Keratinocyte (primary cell): Measurements from ENCODE around the gene FIGN. TPM values are rescaled to one million over a fixed set of nuclear protein-coding genes. Genes with fewer than 3 reads are reported as not detected.

Source experiments
- DNase-seq: peaks from one replicate; pipeline ENCODE4 v3.0.0-alpha.2; 2011; ENCODE audit warnings: low read depth, missing footprints, low spot score
- FAIRE-seq: peaks from 2 replicates; lab custom pipeline; 2011; peaks lifted over from hg19 to GRCh38; lab: Jason Lieb, UNC
- H2AFZ ChIP-seq: 2 replicates; pipeline ENCODE4 v1.6.0; 2012; ENCODE audit warnings: low read length, control low read depth, inconsistent platforms; ENCODE audit not compliant: control insufficient read depth
- H3K27ac ChIP-seq: 2 replicates; pipeline ENCODE4 v1.5.1; 2011; ENCODE audit warnings: low read length; ENCODE audit not compliant: control insufficient read depth, insufficient read depth
- H3K27me3 ChIP-seq: 3 replicates; pipeline ENCODE4 v1.6.0; 2011; ENCODE audit warnings: low read length; ENCODE audit not compliant: control insufficient read depth, insufficient read depth; ENCODE audit errors: extremely low read depth
- H3K36me3 ChIP-seq, 2 experiments: 2 replicates in 1 of 2; 3 replicates in 1 of 2; pipeline ENCODE4 v1.5.1; 2011; ENCODE audit warnings: low read length in 2 of 2, mild to moderate bottlenecking in 1 of 2; ENCODE audit not compliant: control insufficient read depth in 2 of 2, insufficient read depth in 2 of 2; ENCODE audit errors: extremely low read depth in 1 of 2
- H3K4me1 ChIP-seq: 3 replicates; pipeline ENCODE4 v1.5.1; 2011; ENCODE audit warnings: low read length; ENCODE audit not compliant: control insufficient read depth, insufficient read depth; ENCODE audit errors: extremely low read depth
- H3K4me2 ChIP-seq: 3 replicates; pipeline ENCODE4 v1.6.0; 2011; ENCODE audit warnings: low read depth, low read length; ENCODE audit not compliant: control insufficient read depth, insufficient read depth; ENCODE audit errors: extremely low read depth
- H3K4me3 ChIP-seq, 3 experiments: fragments of 200-600 bp in 1 of 3; sonication (generic) in 1 of 3; 2 replicates in 2 of 3; 3 replicates in 1 of 3; pipeline ENCODE4 v1.5.1; 2011 to 2016; ENCODE audit warnings: low read length in 3 of 3, mild to moderate bottlenecking in 3 of 3, control low read depth in 2 of 3, inconsistent platforms in 1 of 3, low read depth in 1 of 3, mixed read lengths in 1 of 3, mixed run types in 1 of 3, moderate library complexity in 1 of 3; ENCODE audit not compliant: control insufficient read depth in 2 of 3, insufficient read depth in 2 of 3; ENCODE audit errors: extremely low read depth in 1 of 3
- H3K79me2 ChIP-seq: 2 replicates; pipeline ENCODE4 v1.6.0; 2012; ENCODE audit warnings: low read length; ENCODE audit not compliant: control insufficient read depth, insufficient read depth
- H3K9ac ChIP-seq: 3 replicates; pipeline ENCODE4 v1.6.0; 2011; ENCODE audit warnings: low read length; ENCODE audit not compliant: control insufficient read depth, insufficient read depth; ENCODE audit errors: extremely low read depth
- H3K9me1 ChIP-seq: 3 replicates; pipeline ENCODE4 v1.6.0; 2011; ENCODE audit warnings: low read length; ENCODE audit not compliant: control insufficient read depth, insufficient read depth; ENCODE audit errors: extremely low read depth
- H3K9me3 ChIP-seq: 2 replicates; pipeline ENCODE4 v1.5.1; 2012; ENCODE audit warnings: low read depth, low read length; ENCODE audit not compliant: control insufficient read depth
- H4K20me1 ChIP-seq: 3 replicates; pipeline ENCODE4 v1.6.0; 2011; ENCODE audit warnings: low read length; ENCODE audit not compliant: control insufficient read depth, insufficient read depth; ENCODE audit errors: extremely low read depth
- CTCF ChIP-seq, 3 experiments: IDR thresholded peaks in 1 of 3; conservative IDR thresholded peaks in 1 of 3; optimal IDR thresholded peaks in 1 of 3; 2 replicates in 2 of 3; 3 replicates in 1 of 3; pipeline versions ENCODE3 to v1.5.1; 2011; ENCODE audit warnings: low read length in 3 of 3, mild to moderate bottlenecking in 3 of 3, moderate library complexity in 2 of 3, control low read depth in 1 of 3, inconsistent platforms in 1 of 3; ENCODE audit not compliant: insufficient read depth in 2 of 3; ENCODE audit errors: extremely low read depth in 1 of 3
- EZH2 ChIP-seq: IDR thresholded peaks from one replicate; pipeline ENCODE4 v1.6.1; 2012; ENCODE audit warnings: inconsistent platforms, mild to moderate bottlenecking, low read length, moderate library complexity
- dilution Hi-C: fragments of 300-500 bp; cut with MboI; formaldehyde crosslinking; loops from one replicate; pipeline ENCODE4 v1.7.0; 2020; ENCODE audit warnings: low sequenced_read_pairs; ENCODE audit not compliant: extremely low pct_ligation_motif_present
- polyA plus RNA-seq, 5 experiments: library from polyadenylated mRNA; depleted of rRNA in 3 of 5; stranded (reverse) in 3 of 5; stranded (forward) in 1 of 5; unstranded in 1 of 5; fragments of >200 nt; gene quantifications; 1 replicate in 1 of 5; 2 replicates in 3 of 5; 3 replicates in 1 of 5; pipeline versions ENCODE4 v1.2.1 to v1.2.3, GENCODE V29; 2011 to 2012; ENCODE audit warnings: missing spikeins in 2 of 5, low read depth in 1 of 5, low replicate concordance in 1 of 5

The FIGN gene
- polyA plus RNA-seq, 1 donor (not counting 4 experiments of a cell fraction or from before 2014, with no cell fraction given), result 2.9 TPM

GRCh38 chr2:163708265-163708664 lies 27.5 kb downstream of the FIGN start:
- H3K27me3 ChIP-seq, result no peaks in the 10 kb centered on the region
- dilution Hi-C loops, result no loop called here
- DNase-seq (no peak), FAIRE-seq (no peak)
- H3K36me3 ChIP-seq, result no peaks in the 10 kb centered on the region
- H3K27ac ChIP-seq, result no peak overlapping the region
- no peak overlapping the region for H2AFZ ChIP-seq
- H3K79me2 ChIP-seq, result no peaks in the 10 kb centered on the region
- H4K20me1 ChIP-seq, result no peaks in the 10 kb centered on the region
- H3K9me3 ChIP-seq, result no peaks in the 10 kb centered on the region
- H3K4me3 ChIP-seq, result no peak overlapping the region
- H3K4me1 ChIP-seq, result no peaks in the 10 kb centered on the region
- no peak for TF ChIP-seq EZH2
- TF ChIP-seq CTCF (optimal IDR thresholded peaks at IDR 0.05 in 1 of 3, IDR thresholded peaks at IDR 0.05 in 1 of 3, conservative IDR thresholded peaks at IDR 0.05 in 1 of 3; ENCODE audit: extremely low read depth in 1 of 3, insufficient read depth in 2 of 3, low read length in 3 of 3), result no peak
- H3K9me1 ChIP-seq, result no peaks in the 10 kb centered on the region
- H3K4me2 ChIP-seq, result no peak overlapping the region
- no peak overlapping the region for H3K9ac ChIP-seq

- no peaks in the 10 kb centered on the region for H3K9me3 ChIP-seq
- DNase-seq (no peak), FAIRE-seq (no peak)
- H3K9ac ChIP-seq, result no peak overlapping the region
- dilution Hi-C loops, result no loop called here
- H3K4me1 ChIP-seq, result no peaks in the 10 kb centered on the region
- H3K79me2 ChIP-seq, result no peaks in the 10 kb centered on the region
- H3K27me3 ChIP-seq, result no peaks in the 10 kb centered on the region
- no peaks in the 10 kb centered on the region for H4K20me1 ChIP-seq
- H3K27ac ChIP-seq, result no peak overlapping the region
- no peaks in the 10 kb centered on the region for H3K9me1 ChIP-seq
- TF ChIP-seq EZH2 (no peak), CTCF (optimal IDR thresholded peaks at IDR 0.05 in 1 of 3, IDR thresholded peaks at IDR 0.05 in 1 of 3, conservative IDR thresholded peaks at IDR 0.05 in 1 of 3; ENCODE audit: extremely low read depth in 1 of 3, insufficient read depth in 2 of 3, low read length in 3 of 3) (no peak)
- no peaks in the 10 kb centered on the region for H3K36me3 ChIP-seq
- no peak overlapping the region for H3K4me2 ChIP-seq
- no peak overlapping the region for H2AFZ ChIP-seq
- no peak overlapping the region for H3K4me3 ChIP-seq
These were observed 32.4 kb downstream of the FIGN start for GRCh38 chr2:163703386-163703785.
